ENCODE data around the gene KCP. TPM values are rescaled to one million over a fixed set of nuclear protein-coding genes. Genes with fewer than 3 reads are reported as not detected.

KCP gene
- polyA plus RNA-seq, 1 of the 3 experiments (the other 2 are of a cell fraction): not detected

GRCh38 chr7:128842674-128843641 is 67.6 kb downstream of the KCP start:
- Histone ChIP-seq H2AFZ (ENCODE audit: low read depth) (no peak overlapping the region), H4K20me1 (ENCODE audit: insufficient read depth) (peaks cover 68% of the 10 kb centered on the region), H3K27me3 (ENCODE audit: insufficient read depth) (no peaks in the 10 kb centered on the region), H3K4me1 (ENCODE audit: control insufficient read depth in 1 of 2, insufficient read depth in 2 of 2, low read depth in 1 of 2, low read length in 1 of 2) (no peaks in the 10 kb centered on the region), H3K79me2 (ENCODE audit: insufficient read depth) (peaks cover 20% of the 10 kb centered on the region; the same call in 1 of the 2 replicates), H3K36me3 (replicated peaks in 1 of 2; ENCODE audit: control insufficient read depth in 1 of 2, insufficient read depth in 2 of 2, low read length in 1 of 2) (peaks cover 77 to 95% of the 10 kb centered on the region in 2 experiments), H3K4me3 (ENCODE audit: low read depth in 2 of 2, low read length in 1 of 2) (no peak overlapping the region), H3K27ac (ENCODE audit: low read depth in 2 of 2, low read length in 1 of 2) (no peak overlapping the region), H3K9me3 (no peaks in the 10 kb centered on the region), H3K4me2 (no peak overlapping the region), H3K9ac (no peak overlapping the region), H3F3A (replicated peaks; ENCODE audit: insufficient read depth) (peaks cover 7% of the 10 kb centered on the region), H3K9me2 (no peaks in the 10 kb centered on the region)
- 94% methylated on average over 37 of the region's 38 CpGs for WGBS (ENCODE audit: low lambda C conversion rate)
- CTCF ChIA-PET: interaction anchor here (0.9 to 2.4 kb wide), 12 partner anchors 9 to 231 kb away, joined by 3 to 14 read pairs (median 4); no protein-coding TSS in a partner anchor
- no peak for DNase-seq
- POLR2A ChIA-PET: interaction anchor here (0.5 kb wide), 1 partner anchor 140 kb away, joined by 3 read pairs; no protein-coding TSS in a partner anchor
- TF ChIP-seq, protein P1, sequence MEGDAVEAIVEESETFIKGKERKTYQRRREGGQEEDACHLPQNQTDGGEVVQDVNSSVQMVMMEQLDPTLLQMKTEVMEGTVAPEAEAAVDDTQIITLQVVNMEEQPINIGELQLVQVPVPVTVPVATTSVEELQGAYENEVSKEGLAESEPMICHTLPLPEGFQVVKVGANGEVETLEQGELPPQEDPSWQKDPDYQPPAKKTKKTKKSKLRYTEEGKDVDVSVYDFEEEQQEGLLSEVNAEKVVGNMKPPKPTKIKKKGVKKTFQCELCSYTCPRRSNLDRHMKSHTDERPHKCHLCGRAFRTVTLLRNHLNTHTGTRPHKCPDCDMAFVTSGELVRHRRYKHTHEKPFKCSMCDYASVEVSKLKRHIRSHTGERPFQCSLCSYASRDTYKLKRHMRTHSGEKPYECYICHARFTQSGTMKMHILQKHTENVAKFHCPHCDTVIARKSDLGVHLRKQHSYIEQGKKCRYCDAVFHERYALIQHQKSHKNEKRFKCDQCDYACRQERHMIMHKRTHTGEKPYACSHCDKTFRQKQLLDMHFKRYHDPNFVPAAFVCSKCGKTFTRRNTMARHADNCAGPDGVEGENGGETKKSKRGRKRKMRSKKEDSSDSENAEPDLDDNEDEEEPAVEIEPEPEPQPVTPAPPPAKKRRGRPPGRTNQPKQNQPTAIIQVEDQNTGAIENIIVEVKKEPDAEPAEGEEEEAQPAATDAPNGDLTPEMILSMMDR (IDR thresholded peaks at IDR 0.05): no peak
- TF ChIP-seq GABPA (IDR thresholded peaks at IDR 0.05; ENCODE audit: low read depth) (no peak), GATA2 (CRISPR knock-in tag; IDR thresholded peaks at IDR 0.05) (no peak), MXI1 (IDR thresholded peaks at IDR 0.05; ENCODE audit: low read depth, low read length) (no peak), ELF1 (IDR thresholded peaks at IDR 0.05) (no peak), CHD2 (IDR thresholded peaks at IDR 0.05; ENCODE audit: low read length, partially characterized antibody) (no peak), JUND (IDR thresholded peaks at IDR 0.05) (no peak), POLR2AphosphoS5 (IDR thresholded peaks at IDR 0.05; ENCODE audit: low read depth, low read length) (no peak), FOSL2 (IDR thresholded peaks at IDR 0.05; ENCODE audit: borderline replicate concordance, low read depth) (no peak), RAD21 (IDR thresholded peaks at IDR 0.05; ENCODE audit: low read length) (no peak)
- TF ChIP-seq, protein P2, sequence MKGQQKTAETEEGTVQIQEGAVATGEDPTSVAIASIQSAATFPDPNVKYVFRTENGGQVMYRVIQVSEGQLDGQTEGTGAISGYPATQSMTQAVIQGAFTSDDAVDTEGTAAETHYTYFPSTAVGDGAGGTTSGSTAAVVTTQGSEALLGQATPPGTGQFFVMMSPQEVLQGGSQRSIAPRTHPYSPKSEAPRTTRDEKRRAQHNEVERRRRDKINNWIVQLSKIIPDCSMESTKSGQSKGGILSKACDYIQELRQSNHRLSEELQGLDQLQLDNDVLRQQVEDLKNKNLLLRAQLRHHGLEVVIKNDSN (IDR thresholded peaks at IDR 0.05; ENCODE audit: borderline replicate concordance, low read depth): no peak

DNA sequence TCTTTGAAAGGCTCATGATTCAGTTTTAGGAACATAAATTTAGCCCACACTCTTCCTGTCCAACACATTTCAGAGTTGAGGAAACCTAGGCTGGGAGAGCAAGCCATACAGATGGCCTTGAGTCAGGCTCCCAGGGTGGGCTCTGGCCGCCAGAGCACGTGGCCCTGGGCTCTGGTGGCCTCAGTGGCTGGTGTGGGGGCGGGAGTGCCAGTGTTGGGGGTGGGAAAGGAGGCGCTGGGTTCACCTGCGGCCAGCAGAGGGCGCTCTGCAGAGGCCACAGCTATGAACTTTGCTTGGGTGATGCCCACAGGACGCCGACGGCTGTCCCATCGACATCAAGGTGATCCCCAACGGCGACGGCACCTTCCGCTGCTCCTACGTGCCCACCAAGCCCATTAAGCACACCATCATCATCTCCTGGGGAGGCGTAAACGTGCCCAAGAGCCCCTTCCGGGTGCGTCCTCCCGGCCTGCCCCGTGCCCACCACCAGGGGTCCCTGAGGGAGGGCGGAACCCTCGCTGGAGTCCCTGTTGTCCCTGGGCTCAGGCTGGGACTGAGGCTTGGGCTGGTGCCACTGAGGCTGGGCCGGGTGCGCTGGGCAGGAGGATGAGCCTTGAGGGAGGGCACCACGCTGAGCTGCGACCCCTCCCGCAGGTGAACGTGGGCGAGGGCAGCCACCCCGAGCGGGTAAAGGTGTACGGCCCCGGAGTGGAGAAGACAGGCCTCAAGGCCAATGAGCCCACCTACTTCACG is 68.4 kb downstream of the KCP start:
- H3K27ac ChIP-seq (ENCODE audit: low read depth in 2 of 2, low read length in 1 of 2): no peak overlapping the region
- peaks cover 81 to 94% of the 10 kb centered on the region in 2 experiments for H3K36me3 ChIP-seq (replicated peaks in 1 of 2; ENCODE audit: control insufficient read depth in 1 of 2, insufficient read depth in 2 of 2, low read length in 1 of 2)
- H3K4me3 ChIP-seq (ENCODE audit: low read depth in 2 of 2, low read length in 1 of 2): no peak overlapping the region
- H3K79me2 ChIP-seq (ENCODE audit: insufficient read depth): peaks cover 20% of the 10 kb centered on the region; the same call in 1 of the 2 replicates
- 81% methylated on average over 33 of the region's 35 CpGs for WGBS (ENCODE audit: low lambda C conversion rate)
- H3F3A ChIP-seq (replicated peaks; ENCODE audit: insufficient read depth): peaks cover 7% of the 10 kb centered on the region
- H3K4me2 ChIP-seq: no peak overlapping the region
- H3K4me1 ChIP-seq (ENCODE audit: control insufficient read depth in 1 of 2, insufficient read depth in 2 of 2, low read depth in 1 of 2, low read length in 1 of 2): no peaks in the 10 kb centered on the region
- no peaks in the 10 kb centered on the region for H3K9me3 ChIP-seq
- CTCF ChIA-PET: interaction anchor here (0.7 to 2.4 kb wide), 12 partner anchors 9 to 231 kb away, joined by 3 to 14 read pairs (median 4); no protein-coding TSS in a partner anchor
- H3K9ac ChIP-seq: no peak overlapping the region
- TF ChIP-seq SMC3 (IDR thresholded peaks at IDR 0.05; ENCODE audit: low read depth, low read length) (peak; percentile 34), RAD21 (IDR thresholded peaks at IDR 0.05; ENCODE audit: low read length) (peak; percentile 26; the same call in 1 of the 2 replicates), RXRA (IDR thresholded peaks at IDR 0.05; ENCODE audit: borderline replicate concordance, low read depth) (no peak)
- TF ChIP-seq, protein P1 (IDR thresholded peaks at IDR 0.05): peak; percentile 92
- DNase-seq: peak; percentile 87
- POLR2A ChIA-PET: interaction anchor here (0.6 kb wide), 1 partner anchor 26 kb away, joined by 3 read pairs; no protein-coding TSS in a partner anchor
- H3K27me3 ChIP-seq (ENCODE audit: insufficient read depth): no peaks in the 10 kb centered on the region
- peaks cover 72% of the 10 kb centered on the region for H4K20me1 ChIP-seq (ENCODE audit: insufficient read depth)
- no peaks in the 10 kb centered on the region for H3K9me2 ChIP-seq
- no peak overlapping the region for H2AFZ ChIP-seq (ENCODE audit: low read depth)

All from SK-N-SH (cell line).